IgD-negative memory B cell (primary cell): ENCODE measurements around the gene MAN1A1. TPM values are rescaled to one million over a fixed set of nuclear protein-coding genes. Genes with fewer than 3 reads are reported as not detected.

ENCODE experiments used
- H3K27ac Mint-ChIP-seq, 3 donors: one replicate each; pipeline ENCODE4 v1.8.0; 2020 to 2022; ENCODE audit warnings: mild to moderate bottlenecking in 3 of 3, mixed read lengths in 3 of 3, moderate library complexity in 1 of 3
- H3K27me3 Mint-ChIP-seq: one replicate; pipeline ENCODE4 v1.8.0; 2021; ENCODE audit warnings: mixed read lengths
- H3K36me3 Mint-ChIP-seq: one replicate; pipeline ENCODE4 v1.8.0; 2020; ENCODE audit warnings: mild to moderate bottlenecking, mixed read lengths
- H3K4me1 Mint-ChIP-seq, 3 donors: one replicate each; pipeline ENCODE4 v1.8.0; 2020 to 2022; ENCODE audit warnings: mixed read lengths in 3 of 3, mild to moderate bottlenecking in 1 of 3
- H3K4me3 Mint-ChIP-seq, 4 donors: one replicate each; pipeline ENCODE4 v1.8.0; 2020 to 2022; ENCODE audit warnings: mild to moderate bottlenecking in 4 of 4, mixed read lengths in 4 of 4, moderate library complexity in 3 of 4
- H3K9me3 Mint-ChIP-seq, 3 donors: one replicate each; pipeline ENCODE4 v1.8.0; 2020 to 2021; ENCODE audit warnings: mixed read lengths in 3 of 3, mild to moderate bottlenecking in 1 of 3
- polyA plus RNA-seq: library from polyadenylated mRNA; unstranded; fragments of 300-500 nt; fragmentation: Illumina TruSeq; gene quantifications from one replicate; pipeline ENCODE4 v1.2.3, GENCODE V29; 2021

Gene MAN1A1
- polyA plus RNA-seq, 1 donor from 2014 or later: 16.9 TPM

- H3K27me3 Mint-ChIP-seq: no peaks in the 10 kb centered on the region
- H3K4me3 Mint-ChIP-seq: no peak overlapping the region
- H3K4me1 Mint-ChIP-seq: peaks cover 0 to 4% (median 1%) of the 10 kb centered on the region in 3 donors
- H3K36me3 Mint-ChIP-seq: peaks cover 5% of the 10 kb centered on the region
- no peak overlapping the region for H3K27ac Mint-ChIP-seq
- no peaks in the 10 kb centered on the region for H3K9me3 Mint-ChIP-seq
Measured at GRCh38 chr6:119325559-119326265, 23.8 kb downstream of the MAN1A1 start.

DNA sequence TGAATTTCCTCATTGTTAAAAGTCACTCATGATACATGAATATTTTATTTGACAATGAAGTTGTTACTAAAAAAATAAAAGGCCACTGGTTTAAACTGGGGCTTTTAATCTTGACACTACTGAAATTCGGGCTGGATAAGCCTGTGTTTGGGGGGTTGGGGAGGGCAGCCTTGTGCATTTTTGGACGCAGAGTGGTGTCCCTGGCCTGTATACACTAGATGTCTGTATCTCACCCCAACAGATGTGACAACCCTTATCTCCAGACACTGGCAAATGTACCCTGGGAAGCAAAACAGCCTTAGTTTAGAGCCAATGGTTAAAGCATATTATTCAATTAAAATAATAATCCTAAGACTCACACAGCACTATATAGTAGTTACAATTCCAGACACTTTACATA, 24.8 kb downstream of the MAN1A1 start:
- Mint-ChIP-seq H3K36me3 (peaks cover 5% of the 10 kb centered on the region), H3K4me1 (peaks cover 0 to 2% (median 1%) of the 10 kb centered on the region in 3 donors), H3K4me3 (no peak overlapping the region), H3K9me3 (no peaks in the 10 kb centered on the region), H3K27ac (no peak overlapping the region), H3K27me3 (no peaks in the 10 kb centered on the region)

GRCh38 chr6:119323931-119324330, 25.6 kb downstream of the MAN1A1 start:
- Mint-ChIP-seq H3K4me3 (no peak overlapping the region), H3K9me3 (no peaks in the 10 kb centered on the region), H3K36me3 (peaks cover 7% of the 10 kb centered on the region), H3K27ac (no peak overlapping the region), H3K27me3 (no peaks in the 10 kb centered on the region), H3K4me1 (peaks cover 0 to 2% (median 1%) of the 10 kb centered on the region in 3 donors)

- no peaks in the 10 kb centered on the region for H3K9me3 Mint-ChIP-seq
- peaks cover 7% of the 10 kb centered on the region for H3K36me3 Mint-ChIP-seq
- H3K27ac Mint-ChIP-seq: no peak overlapping the region
- no peaks in the 10 kb centered on the region for H3K27me3 Mint-ChIP-seq
- H3K4me3 Mint-ChIP-seq: no peak overlapping the region
- H3K4me1 Mint-ChIP-seq: peaks cover 0 to 2% (median 1%) of the 10 kb centered on the region in 3 donors
Measured at GRCh38 chr6:119323478-119323877, 26.1 kb downstream of the MAN1A1 start.

DNA sequence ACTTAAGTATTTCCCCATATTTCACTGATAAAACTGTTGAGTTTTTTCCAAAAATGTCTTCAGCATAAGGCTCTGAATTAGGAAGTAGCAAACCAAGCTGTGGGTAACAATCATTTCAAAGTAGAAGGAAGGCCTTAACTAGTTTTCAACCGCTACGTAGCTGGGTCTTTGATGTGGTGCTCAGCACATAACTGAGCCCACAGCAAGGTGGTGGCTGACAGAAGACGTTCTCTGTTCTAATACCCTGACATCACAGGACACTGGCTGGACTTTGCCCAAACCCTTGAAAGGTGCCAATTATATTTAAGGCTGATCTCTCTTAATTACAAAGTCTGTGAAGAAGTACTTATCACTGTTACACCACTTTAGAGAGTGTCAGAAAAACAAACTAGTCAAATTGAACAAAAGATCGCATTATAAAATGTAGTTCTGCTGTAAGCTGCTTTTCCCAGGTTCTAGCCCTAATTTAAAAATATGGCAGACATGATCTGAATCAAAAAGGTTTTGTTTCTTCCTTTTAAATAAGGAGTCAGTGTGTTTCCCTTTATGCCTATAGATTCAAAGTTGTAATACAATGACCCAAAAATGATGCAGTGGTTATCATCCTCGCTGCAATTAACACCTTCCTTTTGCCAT, 26.7 kb downstream of the MAN1A1 start:
- Mint-ChIP-seq H3K9me3 (no peaks in the 10 kb centered on the region), H3K4me3 (no peak overlapping the region), H3K27me3 (no peaks in the 10 kb centered on the region), H3K36me3 (peaks cover 8% of the 10 kb centered on the region), H3K27ac (peak overlapping the region in 1 of 3 donors; percentile 8), H3K4me1 (peaks cover 0 to 2% (median 1%) of the 10 kb centered on the region in 3 donors)

- H3K4me3 Mint-ChIP-seq: no peak overlapping the region
- H3K4me1 Mint-ChIP-seq: peaks cover 0 to 2% (median 1%) of the 10 kb centered on the region in 3 donors
- peaks cover 8% of the 10 kb centered on the region for H3K36me3 Mint-ChIP-seq
- H3K27me3 Mint-ChIP-seq: no peaks in the 10 kb centered on the region
- H3K27ac Mint-ChIP-seq: peak overlapping the region in 1 of 3 donors; percentile 17
- no peaks in the 10 kb centered on the region for H3K9me3 Mint-ChIP-seq
Measured at GRCh38 chr6:119322034-119322433, 27.5 kb downstream of the MAN1A1 start.

GRCh38 chr6:119319694-119320093, 29.9 kb downstream of the MAN1A1 start:
- H3K4me3 Mint-ChIP-seq: no peak overlapping the region
- peaks cover 5 to 14% (median 5%) of the 10 kb centered on the region in 3 donors for H3K4me1 Mint-ChIP-seq
- H3K27ac Mint-ChIP-seq: no peak overlapping the region
- no peaks in the 10 kb centered on the region for H3K27me3 Mint-ChIP-seq
- peaks cover 5% of the 10 kb centered on the region for H3K36me3 Mint-ChIP-seq
- H3K9me3 Mint-ChIP-seq: no peaks in the 10 kb centered on the region

DNA sequence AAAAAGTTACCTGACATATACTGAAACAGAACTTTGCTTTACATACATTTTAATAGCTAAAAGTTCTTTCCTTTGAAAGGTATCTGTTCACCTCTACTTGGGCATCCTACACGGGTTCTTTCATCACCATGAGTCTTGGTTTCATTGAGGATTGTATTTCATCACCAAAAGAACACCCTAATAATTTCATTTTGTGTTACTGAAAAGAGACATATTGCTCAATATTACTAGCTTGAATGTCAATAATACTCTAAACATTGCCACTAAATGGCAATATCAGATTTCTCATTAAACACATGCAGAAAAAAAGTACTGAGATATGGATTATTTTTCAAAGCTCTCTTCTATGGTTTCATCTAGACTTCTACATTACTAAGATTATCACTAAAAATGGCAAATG, 30.8 kb downstream of the MAN1A1 start:
- Mint-ChIP-seq H3K4me1 (peaks cover 13 to 23% (median 13%) of the 10 kb centered on the region in 3 donors), H3K27me3 (no peaks in the 10 kb centered on the region), H3K36me3 (peaks cover 5% of the 10 kb centered on the region), H3K9me3 (no peaks in the 10 kb centered on the region), H3K27ac (peak overlapping the region in 1 of 3 donors; percentile 72), H3K4me3 (no peak overlapping the region)

DNA sequence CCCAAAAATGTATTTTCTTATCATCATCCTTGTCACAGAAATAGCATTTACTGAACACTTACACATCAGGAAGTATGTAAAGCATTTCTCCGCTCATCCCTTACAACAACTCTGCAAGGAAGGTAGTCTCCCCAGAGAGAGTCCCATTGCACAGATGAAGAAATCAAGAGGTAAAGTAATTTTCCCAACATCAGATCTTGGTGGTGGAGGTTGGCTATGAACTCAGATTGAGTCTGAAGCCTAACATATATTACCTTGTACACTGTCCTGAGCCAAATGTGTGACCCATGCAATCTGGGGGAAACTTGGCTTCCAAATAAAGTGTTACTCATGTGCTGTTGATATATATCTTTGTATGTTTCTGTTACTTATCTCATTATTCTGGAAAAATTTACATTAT, 31.4 kb downstream of the MAN1A1 start:
- peaks cover 5% of the 10 kb centered on the region for H3K36me3 Mint-ChIP-seq
- H3K4me3 Mint-ChIP-seq: no peak overlapping the region
- no peaks in the 10 kb centered on the region for H3K27me3 Mint-ChIP-seq
- no peaks in the 10 kb centered on the region for H3K9me3 Mint-ChIP-seq
- H3K4me1 Mint-ChIP-seq: peaks cover 16 to 25% (median 18%) of the 10 kb centered on the region in 3 donors
- peak overlapping the region in 1 of 3 donors; percentile 61 for H3K27ac Mint-ChIP-seq

- H3K27me3 Mint-ChIP-seq: no peaks in the 10 kb centered on the region
- H3K9me3 Mint-ChIP-seq: no peaks in the 10 kb centered on the region
- H3K4me1 Mint-ChIP-seq: peaks cover 21 to 28% (median 22%) of the 10 kb centered on the region in 3 donors
- peaks cover 5% of the 10 kb centered on the region for H3K36me3 Mint-ChIP-seq
- no peak overlapping the region for H3K27ac Mint-ChIP-seq
- H3K4me3 Mint-ChIP-seq: no peak overlapping the region
Measured at GRCh38 chr6:119317007-119317406, 32.6 kb downstream of the MAN1A1 start.

DNA sequence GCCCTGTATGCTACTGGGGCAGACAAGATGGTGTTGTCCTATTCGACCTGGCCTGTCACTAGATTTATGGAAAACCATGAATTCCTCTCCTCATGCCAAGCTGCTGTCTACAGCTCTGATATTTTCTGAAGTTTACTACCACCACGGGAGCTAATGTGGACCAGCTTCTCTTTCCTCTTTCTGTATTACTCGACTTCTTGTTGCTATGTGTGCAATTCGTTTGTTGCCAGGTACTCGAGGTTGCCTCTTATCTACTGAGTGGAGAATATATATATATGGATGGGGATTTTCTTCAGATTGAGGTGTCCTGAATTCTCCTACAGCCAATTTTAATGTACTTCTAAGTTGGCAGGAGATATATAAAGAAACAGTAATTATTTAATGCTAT, 34.7 kb downstream of the MAN1A1 start:
- H3K27ac Mint-ChIP-seq: peak overlapping the region; percentile 64 to 100 (median 96)
- peaks cover 3% of the 10 kb centered on the region for H3K36me3 Mint-ChIP-seq
- peak overlapping the region; percentile 34 to 90 (median 82) for H3K4me3 Mint-ChIP-seq
- H3K4me1 Mint-ChIP-seq: peaks cover 21 to 28% (median 22%) of the 10 kb centered on the region in 3 donors
- H3K9me3 Mint-ChIP-seq: no peaks in the 10 kb centered on the region
- no peaks in the 10 kb centered on the region for H3K27me3 Mint-ChIP-seq

GRCh38 chr6:119313937-119314884, 35.4 kb downstream of the MAN1A1 start:
- Mint-ChIP-seq H3K27me3 (no peaks in the 10 kb centered on the region), H3K27ac (peak overlapping the region; percentile 64 to 100 (median 96)), H3K9me3 (no peaks in the 10 kb centered on the region), H3K4me1 (peaks cover 21 to 30% (median 22%) of the 10 kb centered on the region in 3 donors), H3K4me3 (peak overlapping the region; percentile 34 to 90 (median 82)), H3K36me3 (peaks cover 3% of the 10 kb centered on the region)

DNA sequence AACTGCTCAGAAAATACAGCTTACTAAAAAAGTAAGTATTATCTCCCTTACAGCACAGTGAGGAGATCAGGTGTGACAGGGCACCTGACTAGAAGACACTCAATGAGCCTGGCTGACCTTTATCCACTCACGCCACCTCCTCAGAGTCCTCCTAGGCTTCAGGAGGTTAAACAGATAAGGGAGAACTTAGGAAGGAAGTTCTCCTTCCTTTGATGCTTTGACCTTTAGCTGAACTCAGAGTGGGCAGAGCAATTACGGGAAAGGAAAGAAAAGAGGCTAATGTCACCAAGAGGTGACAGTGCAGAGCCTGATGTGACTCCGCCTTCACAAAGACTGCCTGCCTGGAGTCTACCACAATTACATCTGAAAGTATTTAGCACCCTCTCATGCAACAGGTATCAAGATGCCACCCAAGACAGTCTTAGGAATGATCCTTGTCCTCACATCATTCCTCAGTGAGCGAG, 36.7 kb downstream of the MAN1A1 start:
- Mint-ChIP-seq H3K27me3 (no peaks in the 10 kb centered on the region), H3K36me3 (peaks cover under 1% of the 10 kb centered on the region), H3K9me3 (no peaks in the 10 kb centered on the region), H3K4me3 (peak overlapping the region in 3 of 4 donors; percentile 3 to 58 (median 39)), H3K4me1 (peaks cover 21 to 30% (median 22%) of the 10 kb centered on the region in 3 donors), H3K27ac (peak overlapping the region; percentile 26 to 100 (median 87))

- H3K27ac Mint-ChIP-seq: peak overlapping the region in 2 of 3 donors; percentile 26 to 100
- H3K4me3 Mint-ChIP-seq: peak overlapping the region in 1 of 4 donors; percentile 3
- H3K36me3 Mint-ChIP-seq: peaks cover 4% of the 10 kb centered on the region
- H3K4me1 Mint-ChIP-seq: peaks cover 21 to 30% (median 22%) of the 10 kb centered on the region in 3 donors
- H3K27me3 Mint-ChIP-seq: no peaks in the 10 kb centered on the region
- H3K9me3 Mint-ChIP-seq: no peaks in the 10 kb centered on the region
Measured at GRCh38 chr6:119312441-119312840, 37.1 kb downstream of the MAN1A1 start.
